MG63 (cell line): ENCODE measurements around the gene CEP295NL. TPM values are rescaled to one million over a fixed set of nuclear protein-coding genes. Genes with fewer than 3 reads are reported as not detected.
"Not testable (repeated sequence)": the region's sequence is repeated elsewhere in the genome, so short reads cannot be mapped to it uniquely, and the experiment has no call there.

Source experiments
- DNase-seq: peaks from one replicate; pipeline ENCODE4 v3.0.0-alpha.2; 2020
- H3K27me3 ChIP-seq: fragments of 250-450 bp; sonication (Bioruptor Pico); 2 replicates; pipeline ENCODE4 v1.5.1; 2020; ENCODE audit warnings: mild to moderate bottlenecking, moderate library complexity
- H3K36me3 ChIP-seq: fragments of 250-450 bp; sonication (Bioruptor Pico); 2 replicates; pipeline ENCODE4 v1.5.1; 2020; ENCODE audit warnings: mild to moderate bottlenecking, moderate library complexity
- H3K4me3 ChIP-seq: fragments of 250-450 bp; sonication (Bioruptor Pico); 2 replicates; pipeline ENCODE4 v1.5.1; 2020; ENCODE audit warnings: mild to moderate bottlenecking, moderate library complexity
- H3K9me3 ChIP-seq: fragments of 250-450 bp; sonication (Bioruptor Pico); 2 replicates; pipeline ENCODE4 v1.5.1; 2020; ENCODE audit warnings: mild to moderate bottlenecking, moderate library complexity
- total RNA-seq: library from RNA; depleted of rRNA; stranded (reverse); fragments of >200 nt; shearing (Covaris generic); gene quantifications from 2 replicates; pipeline ENCODE4 v1.2.3, GENCODE V29; 2014; ENCODE audit warnings: low replicate concordance

The CEP295NL gene
- total RNA-seq, 1 experiment from 2014 or later, result not detected

DNA sequence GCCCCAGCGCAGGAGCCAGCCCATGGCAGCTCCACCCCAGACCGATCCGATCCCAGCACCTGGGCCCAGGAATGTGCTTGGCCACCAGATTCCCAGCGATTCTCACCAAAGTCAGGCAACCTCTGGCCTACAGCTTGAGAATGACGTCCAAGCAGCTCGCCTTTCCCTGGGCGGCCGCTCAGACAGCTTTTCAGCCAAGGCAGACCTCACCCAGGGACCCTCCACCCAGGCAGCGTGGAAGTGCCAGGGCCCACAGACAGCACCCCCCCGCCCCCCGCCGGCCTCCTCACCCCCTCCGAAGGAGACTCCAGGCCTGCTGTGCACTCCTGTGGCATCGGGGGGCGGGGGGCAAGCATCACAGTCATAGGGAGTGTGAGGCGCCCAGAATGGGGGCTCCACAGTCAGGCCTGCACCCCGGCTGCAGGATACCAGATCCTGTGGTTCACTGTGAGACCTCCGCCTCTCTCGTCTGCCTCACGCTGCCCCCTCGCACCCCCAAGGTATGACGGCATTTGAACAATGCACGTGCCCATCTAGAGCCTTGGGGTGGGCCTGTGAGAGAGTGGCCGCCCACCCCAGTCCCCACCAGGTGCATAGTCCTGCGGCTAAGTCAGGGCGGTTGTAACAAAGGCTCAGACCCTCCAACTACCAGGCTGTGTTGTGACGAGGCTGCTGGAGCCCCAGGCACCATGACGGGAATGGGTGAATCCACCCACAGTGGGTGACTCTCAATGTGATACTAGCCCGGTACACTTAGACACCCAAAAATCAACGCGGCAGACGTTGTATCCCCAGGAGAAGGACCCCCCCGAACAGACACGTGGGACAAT is 6.0 kb downstream of the CEP295NL start:
- Histone ChIP-seq H3K9me3 (no peaks in the 10 kb centered on the region), H3K36me3 (peaks cover 41% of the 10 kb centered on the region), H3K4me3 (no peak overlapping the region), H3K27me3 (no peaks in the 10 kb centered on the region)
- no peak for DNase-seq

DNA sequence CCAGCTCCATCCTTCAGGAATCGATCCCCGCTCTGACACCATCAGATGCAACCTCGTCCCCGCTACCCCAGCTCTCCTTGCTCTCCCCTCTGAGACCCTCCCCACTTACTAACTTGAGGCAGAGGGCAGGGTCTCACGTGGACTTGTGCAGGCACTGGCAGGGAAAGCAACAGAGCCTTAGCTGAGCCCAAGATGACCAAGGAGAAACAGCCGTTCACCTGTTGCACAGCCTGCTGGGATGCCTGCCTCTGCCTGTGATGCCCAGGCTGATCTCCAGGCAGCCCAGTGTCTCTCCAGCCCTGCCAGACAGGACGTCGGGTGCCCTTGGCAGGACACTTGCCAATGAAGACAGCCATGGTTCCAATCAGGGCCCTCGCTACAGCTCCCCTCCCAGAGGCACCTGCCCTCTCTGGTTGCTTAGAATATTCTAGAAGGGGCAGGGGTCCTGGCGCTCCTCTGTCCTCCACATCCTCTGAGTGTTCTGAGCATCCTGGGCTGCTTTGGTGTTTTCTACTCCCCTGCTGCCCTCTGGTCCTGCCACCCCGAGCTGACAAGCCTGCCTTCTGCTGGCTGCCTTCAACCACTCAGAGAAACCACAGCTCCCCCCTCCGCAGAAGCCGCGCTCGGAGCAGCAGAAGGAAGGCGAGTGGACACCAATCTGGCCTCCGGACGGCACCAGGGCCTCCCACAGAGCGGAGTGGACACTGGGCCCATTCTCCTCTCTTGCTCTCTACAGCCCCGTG is 6.7 kb downstream of the CEP295NL start:
- Histone ChIP-seq H3K36me3 (peaks cover 44% of the 10 kb centered on the region), H3K9me3 (no peaks in the 10 kb centered on the region), H3K4me3 (no peak overlapping the region), H3K27me3 (no peaks in the 10 kb centered on the region)
- no peak for DNase-seq

DNA sequence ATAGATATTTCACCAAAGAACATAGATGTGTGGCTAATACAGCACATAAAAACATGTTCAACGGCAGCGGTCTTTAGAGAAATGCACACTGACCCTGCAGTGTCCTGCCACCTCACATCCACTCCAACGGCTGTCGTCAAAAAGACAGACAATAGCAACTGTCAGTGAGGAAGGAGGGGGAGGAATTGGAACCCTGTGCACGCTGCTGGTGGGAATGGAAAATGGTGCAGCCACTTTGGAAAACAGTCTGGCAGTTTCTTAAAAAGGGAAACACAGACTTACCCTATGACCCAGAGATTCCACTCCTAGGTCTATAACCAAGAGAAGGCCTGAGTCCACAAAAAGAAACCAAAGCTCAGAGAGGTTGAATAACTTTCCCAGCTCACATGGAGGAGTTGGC is 7.7 kb downstream of the CEP295NL start:
- no peak for DNase-seq
- Histone ChIP-seq H3K27me3 (no peaks in the 10 kb centered on the region), H3K9me3 (no peaks in the 10 kb centered on the region), H3K4me3 (no peak overlapping the region), H3K36me3 (peaks cover 41% of the 10 kb centered on the region)

DNA sequence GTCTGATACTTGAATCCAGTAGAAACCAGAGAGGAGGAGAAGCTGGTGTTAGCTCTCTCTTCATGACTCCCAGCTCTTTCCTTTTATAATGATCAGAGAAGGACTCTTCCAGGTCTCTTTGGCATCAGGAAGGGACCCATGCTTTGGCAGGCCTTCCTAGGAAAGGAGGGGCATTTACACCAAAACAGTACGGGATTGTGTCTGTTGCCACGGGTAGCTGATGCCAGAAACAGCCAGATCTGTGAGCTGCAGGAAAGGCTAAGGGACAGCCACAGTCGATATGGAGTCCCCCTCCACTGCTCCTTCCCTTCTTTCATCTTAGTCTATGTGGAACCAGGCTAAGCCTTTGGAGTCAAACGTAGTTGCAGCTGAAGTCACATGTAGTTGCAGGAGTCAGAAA is 9.3 kb downstream of the CEP295NL start:
- Histone ChIP-seq H3K36me3 (peaks cover 47% of the 10 kb centered on the region), H3K27me3 (no peaks in the 10 kb centered on the region), H3K4me3 (no peak overlapping the region), H3K9me3 (no peaks in the 10 kb centered on the region)
- DNase-seq, result no peak

DNA sequence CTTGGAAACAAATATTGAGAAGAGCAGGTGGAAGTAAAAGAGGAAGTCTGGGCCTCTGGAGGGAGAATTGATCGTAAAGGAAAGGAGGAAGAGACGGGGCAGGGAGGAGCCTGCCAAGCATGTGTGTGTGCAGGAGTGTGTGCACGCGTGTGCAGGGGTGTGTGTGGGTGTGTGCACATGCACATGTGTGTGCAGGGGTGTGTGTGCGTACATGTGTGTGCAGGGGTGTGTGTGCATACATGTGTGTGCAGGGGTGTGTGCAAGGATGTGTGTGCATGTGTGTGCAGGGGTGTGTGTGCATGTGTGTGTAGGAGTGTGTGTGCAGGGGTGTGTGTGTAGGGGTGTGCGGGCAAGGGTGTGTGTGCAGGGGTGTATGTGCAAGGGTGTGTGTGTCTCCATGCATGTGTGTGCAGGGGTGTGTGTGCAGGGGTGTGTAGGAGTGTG is 10.0 kb downstream of the CEP295NL start:
- Histone ChIP-seq H3K9me3 (no peaks in the 10 kb centered on the region), H3K27me3 (no peaks in the 10 kb centered on the region), H3K36me3 (peaks cover 42% of the 10 kb centered on the region), H3K4me3 (no peak overlapping the region)
- no peak for DNase-seq

DNA sequence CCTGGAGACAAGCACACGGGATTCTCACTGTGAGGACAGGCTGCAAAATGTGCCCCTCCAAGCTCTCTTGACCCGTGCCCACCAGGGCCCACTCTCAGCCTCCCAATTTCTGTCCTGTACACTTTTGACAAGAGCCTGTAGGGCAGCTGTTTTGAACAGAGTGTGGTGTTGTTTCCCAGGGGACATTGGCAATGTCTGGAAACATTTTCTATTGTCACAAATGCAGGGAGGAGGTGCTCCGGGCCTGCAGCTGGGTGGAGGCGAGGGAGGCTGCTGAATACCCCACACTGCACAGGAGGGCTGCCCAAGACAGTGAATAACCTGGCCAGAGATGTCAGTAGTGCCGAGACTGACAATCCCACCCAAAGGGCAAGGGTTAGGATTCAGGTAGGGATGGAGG is 10.5 kb downstream of the CEP295NL start:
- H3K36me3 ChIP-seq, result peaks cover 42% of the 10 kb centered on the region
- no peak overlapping the region for H3K4me3 ChIP-seq
- H3K27me3 ChIP-seq, result no peaks in the 10 kb centered on the region
- no peaks in the 10 kb centered on the region for H3K9me3 ChIP-seq
- no peak for DNase-seq

DNA sequence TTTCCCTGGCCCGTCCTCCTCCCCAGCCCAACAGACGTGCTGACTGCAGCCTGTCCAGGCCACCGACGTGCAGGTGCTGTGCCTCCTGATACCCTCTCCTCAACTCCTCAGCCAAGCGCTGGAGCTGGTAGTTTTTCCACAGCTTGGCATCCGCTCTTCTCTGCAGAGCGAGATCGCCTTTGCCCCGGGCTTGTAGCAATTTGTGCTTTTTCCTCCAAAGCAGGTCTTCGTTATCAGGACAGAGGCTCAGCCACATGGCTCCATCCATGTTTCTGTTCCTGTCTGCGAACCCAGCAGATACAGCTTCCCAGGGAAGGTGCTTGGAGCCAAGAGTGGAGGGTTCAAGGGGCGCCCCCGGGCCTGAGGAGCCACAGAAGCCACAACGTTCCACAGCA is 10.9 kb downstream of the CEP295NL start:
- no peak overlapping the region for H3K4me3 ChIP-seq
- peaks cover 45% of the 10 kb centered on the region for H3K36me3 ChIP-seq
- H3K9me3 ChIP-seq, result no peaks in the 10 kb centered on the region
- H3K27me3 ChIP-seq, result no peaks in the 10 kb centered on the region
- DNase-seq, result no peak

DNA sequence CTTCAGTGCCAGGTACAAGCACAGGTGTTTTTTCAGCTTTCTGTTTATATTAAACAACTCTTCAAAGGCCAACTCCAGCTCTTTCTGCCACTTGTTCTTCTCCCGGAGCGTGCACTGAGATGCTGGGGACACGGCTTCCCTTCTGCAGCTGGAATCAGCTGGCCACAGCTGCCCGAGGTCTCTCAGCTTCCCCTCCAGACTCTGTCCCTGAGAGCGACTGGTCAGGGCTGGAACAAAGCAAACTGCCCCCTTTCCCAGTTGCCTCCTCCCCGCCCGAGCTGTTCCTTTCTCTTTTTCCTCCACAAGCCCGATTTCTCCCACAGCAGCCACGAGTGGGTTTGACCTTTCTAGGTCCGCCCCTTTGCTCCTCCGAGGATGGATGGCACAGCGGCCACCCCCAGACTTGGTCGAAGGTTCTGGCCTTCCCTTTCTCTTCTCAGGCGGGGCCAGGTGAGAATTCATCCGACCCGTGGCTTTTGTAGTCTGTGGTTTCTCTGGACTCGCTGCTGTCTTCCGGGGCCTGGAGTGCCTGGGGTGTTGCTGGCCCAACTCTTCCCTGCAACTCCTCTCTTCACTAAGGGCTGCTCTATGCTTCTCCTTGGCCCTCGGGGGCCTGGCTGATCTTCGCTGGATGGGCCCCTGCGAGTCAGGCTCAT is 11.5 kb downstream of the CEP295NL start:
- H3K36me3 ChIP-seq, result peaks cover 45% of the 10 kb centered on the region
- H3K4me3 ChIP-seq, result no peak overlapping the region
- DNase-seq, result no peak
- H3K9me3 ChIP-seq, result no peaks in the 10 kb centered on the region
- no peaks in the 10 kb centered on the region for H3K27me3 ChIP-seq

DNA sequence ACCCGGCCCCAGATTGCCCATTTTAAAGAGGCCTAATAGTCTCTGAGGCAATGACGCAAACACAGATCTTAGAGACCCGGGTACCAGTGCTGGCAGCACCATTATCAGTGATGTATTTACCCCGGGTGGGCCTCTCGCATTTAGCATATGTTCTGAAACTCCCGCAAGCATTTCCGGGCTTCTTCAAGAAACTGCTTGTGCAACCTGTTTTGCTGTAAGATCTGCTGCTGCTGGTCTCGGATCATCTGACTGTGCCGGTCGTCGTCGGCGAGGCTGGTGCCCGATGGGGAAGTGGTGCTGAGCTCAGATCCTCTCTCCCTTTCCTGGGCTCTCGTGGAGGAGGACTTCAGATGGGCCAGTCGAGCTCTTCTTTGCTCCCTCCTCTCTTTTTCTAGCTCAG is 12.5 kb downstream of the CEP295NL start:
- Histone ChIP-seq H3K36me3 (peaks cover 45% of the 10 kb centered on the region), H3K4me3 (no peak overlapping the region), H3K27me3 (no peaks in the 10 kb centered on the region), H3K9me3 (no peaks in the 10 kb centered on the region)
- DNase-seq, result no peak

DNA sequence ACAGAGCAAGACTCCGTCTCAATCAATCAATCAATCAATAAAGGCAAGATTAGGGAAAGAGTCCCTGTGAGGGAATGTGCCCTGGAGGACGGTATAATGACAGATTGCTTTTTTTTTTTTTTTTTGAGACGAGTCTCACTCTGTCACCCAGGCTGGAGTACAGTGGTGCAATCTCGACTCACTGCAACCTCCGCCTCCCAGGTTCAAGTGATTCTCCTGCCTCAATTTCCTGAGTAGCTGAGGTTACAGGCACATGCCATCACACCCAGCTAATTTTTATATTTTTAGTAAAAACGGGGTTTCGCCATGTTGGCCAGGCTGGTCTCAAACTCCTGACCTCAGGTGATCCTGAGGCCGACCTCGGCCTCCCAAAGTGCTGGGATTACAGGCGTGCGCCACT is 12.9 kb downstream of the CEP295NL start:
- H3K9me3 ChIP-seq, H3K4me3 ChIP-seq, DNase-seq, H3K27me3 ChIP-seq: not testable (repeated sequence)
- H3K36me3 ChIP-seq, result peaks cover 48% of the 10 kb centered on the region

DNA sequence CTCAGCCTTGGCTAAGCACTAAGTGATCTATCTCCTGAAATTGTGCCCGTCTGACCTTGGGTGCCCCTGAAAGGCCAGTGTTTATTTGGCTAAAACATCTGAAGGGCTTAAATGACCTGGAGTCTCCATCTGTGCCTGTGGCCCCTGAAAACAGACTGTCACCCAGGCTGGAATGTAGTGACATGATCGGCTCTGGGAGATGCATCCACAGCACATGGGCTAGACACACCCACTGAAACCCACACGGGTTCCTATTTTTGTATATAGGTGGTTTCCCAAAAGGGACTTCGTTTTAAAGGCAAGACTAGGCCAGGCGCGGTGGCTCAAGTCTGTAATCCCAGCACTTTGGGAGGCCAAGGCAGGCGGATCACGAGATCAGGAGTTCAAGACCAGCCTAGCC is 13.5 kb downstream of the CEP295NL start:
- no peak overlapping the region for H3K4me3 ChIP-seq

DNA sequence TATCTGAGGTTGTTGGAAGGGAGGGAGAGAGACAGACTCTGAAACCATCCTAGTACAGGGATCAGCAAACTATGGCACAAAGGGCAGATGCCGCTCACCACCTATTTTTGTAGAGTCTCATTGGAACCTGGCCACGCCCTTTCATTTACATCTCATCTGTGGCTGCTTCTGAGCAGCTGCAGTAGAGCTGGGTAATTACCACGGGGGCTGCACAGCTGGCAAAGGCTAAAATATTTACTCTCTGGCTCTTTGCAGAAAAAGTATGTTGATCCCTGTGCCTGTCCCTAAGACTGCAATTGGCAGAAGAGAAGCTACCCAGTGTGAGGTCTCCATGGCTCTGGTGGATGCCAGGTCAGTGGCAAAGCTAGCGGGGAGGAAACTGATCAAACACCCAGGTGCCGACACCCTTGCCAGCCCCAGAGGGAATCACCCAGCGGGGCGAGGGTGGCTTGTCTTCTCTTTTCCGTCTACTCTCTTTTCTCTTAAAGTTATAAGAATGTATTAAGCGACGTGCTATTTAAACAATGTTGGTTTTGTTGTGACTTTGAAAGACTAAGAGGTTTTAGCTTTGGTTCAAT is 14.0 kb downstream of the CEP295NL start:
- Histone ChIP-seq H3K27me3 (no peaks in the 10 kb centered on the region), H3K4me3 (no peak overlapping the region), H3K9me3 (no peaks in the 10 kb centered on the region), H3K36me3 (peaks cover 54% of the 10 kb centered on the region)
- DNase-seq, result no peak

More for the DNA sequence above, 13.5 kb downstream of the CEP295NL start:
- no peaks in the 10 kb centered on the region for H3K27me3 ChIP-seq
- peaks cover 54% of the 10 kb centered on the region for H3K36me3 ChIP-seq
- H3K9me3 ChIP-seq, result no peaks in the 10 kb centered on the region
- DNase-seq, result no peak

DNA sequence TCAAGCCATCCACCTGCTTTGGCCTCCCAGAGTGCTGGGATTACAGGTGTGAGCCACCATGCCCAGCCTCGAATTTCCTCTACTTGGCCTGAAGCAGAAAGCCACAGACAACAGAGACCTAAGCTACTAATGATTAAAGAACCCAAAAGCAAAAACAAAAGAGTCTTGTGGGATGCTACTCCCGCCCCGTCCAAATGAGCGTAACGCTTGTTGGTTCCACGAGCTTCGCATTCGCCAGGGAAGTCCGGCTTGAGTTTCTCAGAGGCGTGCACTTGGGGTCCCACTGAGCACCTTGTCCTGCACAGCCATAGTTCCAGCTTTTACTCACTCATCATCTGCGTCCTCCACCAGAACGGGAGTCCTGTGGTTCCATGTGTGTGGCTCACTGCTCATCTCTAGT is 16.0 kb downstream of the CEP295NL start:
- Histone ChIP-seq H3K36me3 (peaks cover 52% of the 10 kb centered on the region), H3K27me3 (no peaks in the 10 kb centered on the region), H3K9me3 (no peaks in the 10 kb centered on the region), H3K4me3 (no peak overlapping the region)
- DNase-seq, result no peak

DNA sequence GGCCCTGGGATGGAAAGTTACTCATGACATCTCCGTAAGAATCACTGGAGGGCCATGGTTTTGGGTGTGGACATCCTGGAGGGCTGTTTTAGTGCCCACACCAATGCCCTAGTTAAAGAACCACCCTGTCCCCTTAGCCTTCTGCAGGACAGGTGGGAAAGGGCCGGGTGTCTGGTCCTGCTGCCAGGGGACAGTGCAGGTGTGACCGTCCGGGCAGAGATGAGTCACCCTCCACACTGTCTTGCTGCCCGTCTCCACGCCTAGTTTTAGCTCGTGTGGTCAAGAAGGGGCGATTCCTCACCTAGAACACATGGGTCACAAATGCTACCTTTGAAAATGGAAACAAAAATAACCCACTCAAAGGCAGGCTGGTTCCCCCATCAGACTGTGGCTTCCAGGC is 17.0 kb downstream of the CEP295NL start:
- no peak for DNase-seq
- Histone ChIP-seq H3K9me3 (no peaks in the 10 kb centered on the region), H3K36me3 (peaks cover 51% of the 10 kb centered on the region), H3K4me3 (no peak overlapping the region), H3K27me3 (no peaks in the 10 kb centered on the region)

DNA sequence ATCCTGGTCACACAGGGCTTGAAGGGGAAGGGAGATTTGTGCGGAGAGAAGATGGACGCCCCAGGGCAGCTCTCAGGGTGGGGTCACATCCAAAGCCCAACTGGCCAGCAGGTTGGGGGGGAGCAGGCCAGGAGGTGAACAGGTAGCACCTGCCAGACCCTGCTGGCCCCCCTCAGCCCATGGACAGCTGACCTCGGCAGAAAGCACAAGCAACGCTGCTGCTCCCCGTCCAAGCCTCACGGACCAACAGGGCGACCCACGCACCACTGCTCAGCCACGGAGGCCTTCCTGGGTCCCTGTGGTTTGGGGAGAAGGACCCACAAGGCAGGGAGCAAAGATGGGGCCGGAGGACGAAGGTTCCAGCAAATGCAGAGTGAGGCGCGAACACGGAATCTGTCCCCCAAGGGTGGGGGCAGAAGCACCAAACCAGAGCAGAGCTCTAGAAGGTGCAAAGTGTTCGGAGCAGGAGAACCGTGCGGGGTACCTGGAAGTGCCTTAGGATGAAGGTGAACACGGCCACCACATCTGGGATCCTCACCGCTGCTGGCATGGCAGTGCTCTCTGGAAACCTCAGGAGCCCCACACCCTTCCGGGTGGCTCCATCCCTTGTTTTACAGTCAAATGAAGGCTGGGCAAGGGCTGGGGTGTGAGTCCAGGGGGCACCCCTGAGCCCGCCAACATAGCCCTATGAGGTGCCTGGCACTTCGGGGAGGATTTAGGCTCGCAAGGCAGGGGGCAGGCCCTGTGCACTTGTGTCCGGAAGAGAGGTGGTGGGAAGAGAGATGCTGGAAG is 17.9 kb downstream of the CEP295NL start:
- Histone ChIP-seq H3K9me3 (no peaks in the 10 kb centered on the region), H3K27me3 (no peaks in the 10 kb centered on the region), H3K4me3 (no peak overlapping the region), H3K36me3 (peaks cover 46% of the 10 kb centered on the region)
- no peak for DNase-seq

DNA sequence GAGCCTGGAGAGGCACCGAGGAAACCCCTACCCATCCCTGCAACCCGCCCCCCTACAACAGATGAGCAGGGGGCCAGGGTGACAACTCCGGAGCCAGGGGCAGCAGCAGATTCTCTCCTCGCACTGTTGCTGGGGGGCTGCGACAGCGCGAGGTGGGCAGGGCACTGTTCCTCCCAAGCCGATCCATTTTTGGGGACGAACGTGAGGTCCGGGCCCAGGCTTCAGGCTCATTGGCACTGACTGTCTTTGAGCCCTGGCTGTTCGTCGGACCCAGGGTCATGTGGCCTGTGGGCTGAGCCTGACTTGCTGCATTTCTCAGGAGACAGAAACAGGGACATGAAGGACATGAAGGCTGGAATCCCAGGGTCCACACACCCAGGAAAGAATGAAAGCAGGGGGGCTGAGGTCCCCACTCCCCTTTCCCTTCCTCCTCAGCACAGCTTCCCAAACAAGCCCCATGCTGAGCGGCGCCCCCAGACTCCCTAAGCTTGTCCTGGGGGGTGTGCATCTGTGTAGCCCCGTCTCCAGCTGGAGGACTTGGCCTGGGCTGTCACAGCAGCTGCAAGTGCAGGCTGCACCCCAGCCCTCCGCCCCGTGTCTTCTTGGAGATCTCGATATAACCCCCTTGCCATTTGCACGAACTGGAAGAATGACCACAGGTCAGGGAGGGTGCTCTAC is 18.7 kb downstream of the CEP295NL start:
- H3K36me3 ChIP-seq, result peaks cover 44% of the 10 kb centered on the region
- DNase-seq, result no peak
- H3K9me3 ChIP-seq, result no peaks in the 10 kb centered on the region
- peak overlapping the region; percentile 11; the same call in 1 of the 2 replicates for H3K4me3 ChIP-seq
- no peaks in the 10 kb centered on the region for H3K27me3 ChIP-seq
